A673 (cell line): ENCODE measurements around the gene ZNF362. TPM values are rescaled to one million over a fixed set of nuclear protein-coding genes. Genes with fewer than 3 reads are reported as not detected.

ENCODE experiments used
- BruUV-seq: library from RNA; stranded (reverse); fragments of 400-500 nt; replicated peaks from 2 replicates; lab custom pipeline; 2021; lab: Mats Ljungman, UMichigan
- CTCF ChIA-PET: fragments of 300-600 bp; sonication (Branson Sonifier 250); formaldehyde crosslinking; loops from one replicate; lab custom pipeline; 2022; ENCODE audit warnings: antibody characterized with exemption; lab: Charles Lee
- POLR2A ChIA-PET: fragments of 300-600 bp; sonication (Branson Sonifier 250); formaldehyde crosslinking; loops from one replicate; lab custom pipeline; 2022; ENCODE audit warnings: antibody characterized with exemption; ENCODE audit not compliant: low non-redundant PET; lab: Charles Lee
- DNase-seq: peaks from one replicate; pipeline ENCODE4 v3.0.0-alpha.2; 2015; ENCODE audit warnings: low spot score
- H3K27ac ChIP-seq: fragments of 200-600 bp; sonication (generic); 2 replicates; pipeline ENCODE4 v1.5.1; 2016; ENCODE audit warnings: mixed run types, low read depth, mild to moderate bottlenecking, mixed read lengths, antibody characterized with exemption, low read length; ENCODE audit not compliant: poor library complexity, severe bottlenecking
- H3K27me3 ChIP-seq: fragments of 200-600 bp; sonication (generic); replicated peaks from 2 replicates; pipeline ENCODE4 v1.6.1; 2017; ENCODE audit warnings: mixed run types, low read depth, mild to moderate bottlenecking, mixed read lengths, antibody characterized with exemption, low read length; ENCODE audit not compliant: insufficient read depth, poor library complexity
- H3K36me3 ChIP-seq: fragments of 200-600 bp; sonication (generic); 2 replicates; pipeline ENCODE4 v1.6.1; 2016; ENCODE audit warnings: mixed run types, mild to moderate bottlenecking, mixed read lengths, antibody characterized with exemption, low read length; ENCODE audit not compliant: insufficient read depth, poor library complexity, severe bottlenecking
- H3K4me1 ChIP-seq: fragments of 200-600 bp; sonication (generic); 2 replicates; pipeline ENCODE4 v1.6.1; 2017; ENCODE audit warnings: mixed run types, mild to moderate bottlenecking, mixed read lengths, antibody characterized with exemption, low read length; ENCODE audit not compliant: insufficient read depth, poor library complexity, severe bottlenecking
- H3K4me3 ChIP-seq: fragments of 200-600 bp; sonication (generic); 2 replicates; pipeline ENCODE4 v1.5.1; 2016; ENCODE audit warnings: low read depth, mixed run types, mild to moderate bottlenecking, mixed read lengths, low read length; ENCODE audit not compliant: poor library complexity, severe bottlenecking
- H3K9me3 ChIP-seq: fragments of 200-600 bp; sonication (generic); 2 replicates; pipeline ENCODE4 v1.6.1; 2016; ENCODE audit warnings: mixed run types, low read depth, mild to moderate bottlenecking, mixed read lengths, antibody characterized with exemption, low read length; ENCODE audit not compliant: poor library complexity, severe bottlenecking
- CTCF ChIP-seq: fragments of 300-800, 200-600 bp; sonication (generic); conservative IDR thresholded peaks from 2 replicates; pipeline ENCODE4 v1.5.1; 2017; ENCODE audit warnings: low read depth, mild to moderate bottlenecking, antibody characterized with exemption, low read length, moderate library complexity, mixed read lengths
- EZH2 ChIP-seq: fragments of 200-600 bp; sonication (generic); IDR thresholded peaks from 2 replicates; pipeline ENCODE4 v1.6.1; 2017; ENCODE audit warnings: borderline replicate concordance, low read depth, mild to moderate bottlenecking, mixed read lengths, antibody characterized with exemption, low read length; ENCODE audit not compliant: poor library complexity, severe bottlenecking
- intact Hi-C: fragments of 100-400 bp; cut with micrococcal nuclease; formaldehyde crosslinking; loops from one replicate; pipeline ENCODE4 v1.10.0; 2022; ENCODE audit not compliant: unreplicated experiment
- total RNA-seq: library from RNA; stranded (reverse); gene quantifications from 2 replicates; pipeline ENCODE4 v1.2.3, GENCODE V29; 2021

Gene ZNF362
- total RNA-seq, 1 experiment from 2014 or later, result 40.1 TPM

- Histone ChIP-seq H3K9me3 (no peaks in the 10 kb centered on the region), H3K4me3 (no peak overlapping the region), H3K27me3 (no peaks in the 10 kb centered on the region), H3K27ac (no peak overlapping the region), H3K4me1 (no peaks in the 10 kb centered on the region), H3K36me3 (peaks cover 14% of the 10 kb centered on the region)
- BruUV-seq, result no TSS peak
- CTCF ChIA-PET, result no interaction called here
- intact Hi-C loops, result no loop called here
- TF ChIP-seq EZH2 (no peak), CTCF (no peak)
- DNase-seq, result no peak
- POLR2A ChIA-PET, result no interaction called here
Measured at GRCh38 chr1:33272930-33273329, 16.6 kb downstream of the ZNF362 start.

- H3K4me3 ChIP-seq, result no peak overlapping the region
- no peak for DNase-seq
- H3K36me3 ChIP-seq, result peaks cover 14% of the 10 kb centered on the region
- POLR2A ChIA-PET, result no interaction called here
- intact Hi-C loops, result no loop called here
- no peak for TF ChIP-seq EZH2
- H3K27ac ChIP-seq, result no peak overlapping the region
- no TSS peak for BruUV-seq
- CTCF ChIA-PET, result no interaction called here
- no peaks in the 10 kb centered on the region for H3K4me1 ChIP-seq
- H3K27me3 ChIP-seq, result no peaks in the 10 kb centered on the region
- no peaks in the 10 kb centered on the region for H3K9me3 ChIP-seq
Measured at GRCh38 chr1:33273406-33273805, 17.1 kb downstream of the ZNF362 start.

GRCh38 chr1:33273961-33274371, 17.7 kb downstream of the ZNF362 start:
- Histone ChIP-seq H3K4me3 (no peak overlapping the region), H3K27ac (no peak overlapping the region), H3K36me3 (peaks cover 14% of the 10 kb centered on the region), H3K9me3 (no peaks in the 10 kb centered on the region), H3K27me3 (no peaks in the 10 kb centered on the region), H3K4me1 (no peaks in the 10 kb centered on the region)
- no peak for DNase-seq
- TF ChIP-seq EZH2 (no peak), CTCF (no peak)
- ChIA-PET CTCF (no interaction called here), POLR2A (no interaction called here)
- intact Hi-C loops, result no loop called here
- BruUV-seq, result no TSS peak

- Histone ChIP-seq H3K36me3 (peaks cover 14% of the 10 kb centered on the region), H3K27ac (no peak overlapping the region), H3K9me3 (no peaks in the 10 kb centered on the region), H3K4me3 (no peak overlapping the region), H3K27me3 (no peaks in the 10 kb centered on the region), H3K4me1 (no peaks in the 10 kb centered on the region)
- TF ChIP-seq CTCF, result no peak
- no peak for TF ChIP-seq EZH2
- ChIA-PET CTCF (no interaction called here), POLR2A (no interaction called here)
- no TSS peak for BruUV-seq
- intact Hi-C loops, result no loop called here
- no peak for DNase-seq
Measured at GRCh38 chr1:33274446-33274845, 18.2 kb downstream of the ZNF362 start.
